WTC11 (cell line): ENCODE results near the gene NRXN2. TPM values are rescaled to one million over a fixed set of nuclear protein-coding genes. Genes with fewer than 3 reads are reported as not detected.

ENCODE experiments used
- ATAC-seq: fragments of 200-7000 bp; cut with Tn5 transposase; 2 replicates; pipeline ENCODE4 v1.10.0; 2021; ENCODE audit warnings: mild to moderate bottlenecking, moderate library complexity
- CTCF ChIA-PET: fragments of 300-600 bp; sonication (Branson Sonifier 250); formaldehyde crosslinking; loops from one replicate; lab custom pipeline; 2021; ENCODE audit warnings: antibody characterized with exemption; lab: Charles Lee
- POLR2A ChIA-PET: fragments of 350-600 bp; sonication (Branson Sonifier 250); formaldehyde crosslinking; loops from one replicate; lab custom pipeline; 2021; ENCODE audit warnings: antibody characterized with exemption; lab: Charles Lee
- DNase-seq: peaks from one replicate; pipeline ENCODE4 v3.0.0; 2021; ENCODE audit warnings: low spot score
- H3K27ac Mint-ChIP-seq: 2 replicates; pipeline ENCODE4 v1.8.0; 2021; ENCODE audit warnings: mixed read lengths
- H3K27me3 Mint-ChIP-seq: 2 replicates; pipeline ENCODE4 v1.8.0; 2021; ENCODE audit warnings: low read depth, mild to moderate bottlenecking, moderate library complexity, mixed read lengths
- H3K36me3 Mint-ChIP-seq: 2 replicates; pipeline ENCODE4 v1.8.0; 2021; ENCODE audit warnings: mixed read lengths
- H3K4me1 Mint-ChIP-seq: 2 replicates; pipeline ENCODE4 v1.8.0; 2022; ENCODE audit warnings: mixed read lengths
- H3K4me3 Mint-ChIP-seq: 2 replicates; pipeline ENCODE4 v1.8.0; 2021; ENCODE audit warnings: mild to moderate bottlenecking, moderate library complexity, mixed read lengths
- H3K9me3 Mint-ChIP-seq: 2 replicates; pipeline ENCODE4 v1.8.0; 2021; ENCODE audit warnings: mixed read lengths
- CREM ChIP-seq: sonication (generic); formaldehyde crosslinking; IDR thresholded peaks from 2 replicates; pipeline ENCODE4 v1.8.1; 2022; ENCODE audit warnings: mild to moderate bottlenecking, missing genetic modification reagents, moderate library complexity
- EMX1 ChIP-seq: fragments of 250-450 bp; sonication (Bioruptor Pico); IDR thresholded peaks from 2 replicates; pipeline ENCODE4 v1.8.0; 2021; ENCODE audit warnings: mild to moderate bottlenecking
- ESRRA ChIP-seq: sonication (generic); formaldehyde crosslinking; IDR thresholded peaks from 2 replicates; pipeline ENCODE4 v1.8.1; 2022; ENCODE audit warnings: mild to moderate bottlenecking, missing genetic modification reagents, borderline replicate concordance
- FOXK1 ChIP-seq: sonication (generic); formaldehyde crosslinking; IDR thresholded peaks from 2 replicates; pipeline ENCODE4 v1.8.0; 2022; ENCODE audit warnings: mild to moderate bottlenecking, moderate library complexity, missing genetic modification reagents
- FOXP1 ChIP-seq: sonication (generic); formaldehyde crosslinking; IDR thresholded peaks from 2 replicates; pipeline ENCODE4 v1.8.0; 2022; ENCODE audit warnings: missing genetic modification reagents, mild to moderate bottlenecking, moderate library complexity, borderline replicate concordance
- MXD4 ChIP-seq: fragments of 250-450 bp; sonication (Bioruptor Pico); IDR thresholded peaks from 2 replicates; pipeline ENCODE4 v1.8.0; 2021; ENCODE audit warnings: mild to moderate bottlenecking, moderate library complexity, borderline replicate concordance
- NR2C2 ChIP-seq: sonication (generic); formaldehyde crosslinking; IDR thresholded peaks from 2 replicates; pipeline ENCODE4 v1.8.0; 2022; ENCODE audit warnings: mild to moderate bottlenecking, missing genetic modification reagents
- NR3C1 ChIP-seq: sonication (generic); formaldehyde crosslinking; conservative IDR thresholded peaks from 2 replicates; pipeline ENCODE4 v1.8.1; 2023; ENCODE audit warnings: low read depth, mild to moderate bottlenecking, missing genetic modification reagents
- PRRX2 ChIP-seq: fragments of 250-450 bp; sonication (Bioruptor Pico); IDR thresholded peaks from 2 replicates; pipeline ENCODE4 v1.8.0; 2021; ENCODE audit warnings: mild to moderate bottlenecking
- SMAD4 ChIP-seq: sonication (generic); formaldehyde crosslinking; IDR thresholded peaks from 2 replicates; pipeline ENCODE4 v1.8.0; 2022; ENCODE audit warnings: mild to moderate bottlenecking, missing genetic modification reagents
- TEAD4 ChIP-seq: sonication (generic); formaldehyde crosslinking; IDR thresholded peaks from 2 replicates; pipeline ENCODE4 v1.8.0; 2022; ENCODE audit warnings: mild to moderate bottlenecking, missing genetic modification reagents
- ZNF121 ChIP-seq: sonication (generic); formaldehyde crosslinking; IDR thresholded peaks from 2 replicates; pipeline ENCODE4 v1.8.0; 2023; ENCODE audit warnings: missing genetic modification reagents
- ZNF138 ChIP-seq: sonication (generic); formaldehyde crosslinking; conservative IDR thresholded peaks from 2 replicates; pipeline ENCODE4 v1.8.1; 2022; ENCODE audit warnings: mild to moderate bottlenecking, moderate library complexity, missing genetic modification reagents
- ZNF219 ChIP-seq: sonication (generic); formaldehyde crosslinking; IDR thresholded peaks from 2 replicates; pipeline ENCODE4 v1.8.0; 2023; ENCODE audit warnings: missing genetic modification reagents, mild to moderate bottlenecking, borderline replicate concordance
- total RNA-seq: library from RNA; stranded (reverse); gene quantifications from 3 replicates; pipeline ENCODE4 v1.2.3, GENCODE V29; 2021
- TF ChIP-seq, protein P1 (sequence below): sonication (generic); formaldehyde crosslinking; IDR thresholded peaks from 2 replicates; pipeline ENCODE4 v1.8.0; 2022; ENCODE audit warnings: missing genetic modification reagents
- TF ChIP-seq, protein P2 (sequence below): sonication (generic); formaldehyde crosslinking; IDR thresholded peaks from 2 replicates; pipeline ENCODE4 v1.8.1; 2022; ENCODE audit warnings: mild to moderate bottlenecking, missing genetic modification reagents, moderate library complexity, borderline replicate concordance
- TF ChIP-seq, protein P3 (sequence below): sonication (generic); formaldehyde crosslinking; IDR thresholded peaks from 2 replicates; pipeline ENCODE4 v1.8.1; 2022; ENCODE audit warnings: low read depth, mild to moderate bottlenecking, moderate library complexity, missing genetic modification reagents, borderline replicate concordance
- TF ChIP-seq, protein P4 (sequence below): fragments of 250-450 bp; sonication (Bioruptor Pico); IDR thresholded peaks from 2 replicates; pipeline ENCODE4 v1.9.0; 2021; ENCODE audit warnings: mild to moderate bottlenecking, borderline replicate concordance
- TF ChIP-seq, protein P5 (sequence below): sonication (generic); formaldehyde crosslinking; IDR thresholded peaks from 2 replicates; pipeline ENCODE4 v1.8.0; 2023; ENCODE audit warnings: missing genetic modification reagents
- TF ChIP-seq, protein P6 (sequence below): sonication (generic); formaldehyde crosslinking; IDR thresholded peaks from 2 replicates; pipeline ENCODE4 v1.8.0; 2023; ENCODE audit warnings: mild to moderate bottlenecking, missing genetic modification reagents

NRXN2 gene
- total RNA-seq, 1 experiment from 2014 or later = 8.6 TPM

DNA sequence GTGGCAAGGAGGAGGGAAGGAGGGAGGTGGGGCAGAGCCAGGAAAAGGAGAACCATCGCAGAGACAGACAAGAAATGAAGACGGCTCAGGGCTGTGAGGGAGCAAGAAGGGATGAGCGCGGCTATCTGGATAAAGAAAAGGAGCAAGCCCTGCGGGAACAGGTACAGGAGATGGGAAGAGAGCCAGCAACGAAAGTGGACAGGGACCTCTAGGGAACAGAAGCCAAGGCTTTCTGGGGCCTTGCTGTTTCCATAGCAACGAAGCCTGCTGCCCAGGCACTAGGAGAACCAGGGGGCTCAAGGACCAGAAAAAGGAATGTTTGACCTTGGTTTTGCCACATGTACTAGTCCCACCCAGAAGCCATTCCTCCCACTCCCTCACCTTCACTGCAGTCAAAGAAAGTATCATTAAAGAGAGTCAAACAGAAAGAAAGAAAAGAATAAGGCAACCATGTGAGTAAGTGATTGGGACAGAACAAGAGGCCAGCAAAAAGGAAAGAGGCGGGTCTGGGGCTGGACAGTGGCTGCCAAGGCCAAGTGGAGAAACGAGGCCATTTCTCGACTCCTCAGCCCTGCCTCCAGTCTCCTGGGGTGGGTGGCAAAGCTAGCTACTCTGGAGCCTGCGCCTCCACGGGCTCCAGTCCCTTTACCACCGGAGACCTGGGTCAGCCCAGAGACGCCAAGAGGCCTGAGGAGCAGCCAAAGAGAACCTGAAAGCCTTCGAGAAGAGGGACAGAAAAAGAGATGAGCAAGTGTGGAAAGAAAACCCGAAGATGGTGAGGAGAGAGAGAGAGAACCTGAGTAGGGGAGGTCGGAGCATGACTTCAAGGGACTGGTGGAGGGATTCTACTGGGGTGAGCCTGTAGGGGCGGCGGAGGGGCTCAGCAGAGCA is 35.1 kb downstream of the NRXN2 start:
- H3K36me3 Mint-ChIP-seq = no peaks in the 10 kb centered on the region
- no peak for DNase-seq
- no peaks in the 10 kb centered on the region for H3K9me3 Mint-ChIP-seq
- peak overlapping the region; percentile 87 for H3K4me3 Mint-ChIP-seq
- POLR2A ChIA-PET = interaction anchor here (0.5 to 0.9 kb wide), 2 partner anchors 28 to 79 kb away, joined by 3 to 5 read pairs; no protein-coding TSS in a partner anchor
- peaks cover 38% of the 10 kb centered on the region for H3K27me3 Mint-ChIP-seq
- peaks cover 21% of the 10 kb centered on the region for H3K4me1 Mint-ChIP-seq
- CTCF ChIA-PET = interaction anchor here (0.7 to 2.4 kb wide), 59 partner anchors 8 to 950 kb away, joined by 3 to 76 read pairs (median 6); partner anchors contain the start of genes MAP4K2, MEN1, NRXN2 and PLCB3
- ATAC-seq = peak; percentile 94
- TF ChIP-seq ESRRA = no peak
- TF ChIP-seq, protein P1, sequence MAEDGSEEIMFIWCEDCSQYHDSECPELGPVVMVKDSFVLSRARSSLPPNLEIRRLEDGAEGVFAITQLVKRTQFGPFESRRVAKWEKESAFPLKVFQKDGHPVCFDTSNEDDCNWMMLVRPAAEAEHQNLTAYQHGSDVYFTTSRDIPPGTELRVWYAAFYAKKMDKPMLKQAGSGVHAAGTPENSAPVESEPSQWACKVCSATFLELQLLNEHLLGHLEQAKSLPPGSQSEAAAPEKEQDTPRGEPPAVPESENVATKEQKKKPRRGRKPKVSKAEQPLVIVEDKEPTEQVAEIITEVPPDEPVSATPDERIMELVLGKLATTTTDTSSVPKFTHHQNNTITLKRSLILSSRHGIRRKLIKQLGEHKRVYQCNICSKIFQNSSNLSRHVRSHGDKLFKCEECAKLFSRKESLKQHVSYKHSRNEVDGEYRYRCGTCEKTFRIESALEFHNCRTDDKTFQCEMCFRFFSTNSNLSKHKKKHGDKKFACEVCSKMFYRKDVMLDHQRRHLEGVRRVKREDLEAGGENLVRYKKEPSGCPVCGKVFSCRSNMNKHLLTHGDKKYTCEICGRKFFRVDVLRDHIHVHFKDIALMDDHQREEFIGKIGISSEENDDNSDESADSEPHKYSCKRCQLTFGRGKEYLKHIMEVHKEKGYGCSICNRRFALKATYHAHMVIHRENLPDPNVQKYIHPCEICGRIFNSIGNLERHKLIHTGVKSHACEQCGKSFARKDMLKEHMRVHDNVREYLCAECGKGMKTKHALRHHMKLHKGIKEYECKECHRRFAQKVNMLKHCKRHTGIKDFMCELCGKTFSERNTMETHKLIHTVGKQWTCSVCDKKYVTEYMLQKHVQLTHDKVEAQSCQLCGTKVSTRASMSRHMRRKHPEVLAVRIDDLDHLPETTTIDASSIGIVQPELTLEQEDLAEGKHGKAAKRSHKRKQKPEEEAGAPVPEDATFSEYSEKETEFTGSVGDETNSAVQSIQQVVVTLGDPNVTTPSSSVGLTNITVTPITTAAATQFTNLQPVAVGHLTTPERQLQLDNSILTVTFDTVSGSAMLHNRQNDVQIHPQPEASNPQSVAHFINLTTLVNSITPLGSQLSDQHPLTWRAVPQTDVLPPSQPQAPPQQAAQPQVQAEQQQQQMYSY (CRISPR knock-in tag) = no peak
- TF ChIP-seq MXD4 (CRISPR knock-in tag) = no peak
- TF ChIP-seq, protein P2, sequence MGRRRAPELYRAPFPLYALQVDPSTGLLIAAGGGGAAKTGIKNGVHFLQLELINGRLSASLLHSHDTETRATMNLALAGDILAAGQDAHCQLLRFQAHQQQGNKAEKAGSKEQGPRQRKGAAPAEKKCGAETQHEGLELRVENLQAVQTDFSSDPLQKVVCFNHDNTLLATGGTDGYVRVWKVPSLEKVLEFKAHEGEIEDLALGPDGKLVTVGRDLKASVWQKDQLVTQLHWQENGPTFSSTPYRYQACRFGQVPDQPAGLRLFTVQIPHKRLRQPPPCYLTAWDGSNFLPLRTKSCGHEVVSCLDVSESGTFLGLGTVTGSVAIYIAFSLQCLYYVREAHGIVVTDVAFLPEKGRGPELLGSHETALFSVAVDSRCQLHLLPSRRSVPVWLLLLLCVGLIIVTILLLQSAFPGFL (CRISPR knock-in tag) = no peak
- TF ChIP-seq PRRX2 (CRISPR knock-in tag) = no peak
- TF ChIP-seq, protein P3, sequence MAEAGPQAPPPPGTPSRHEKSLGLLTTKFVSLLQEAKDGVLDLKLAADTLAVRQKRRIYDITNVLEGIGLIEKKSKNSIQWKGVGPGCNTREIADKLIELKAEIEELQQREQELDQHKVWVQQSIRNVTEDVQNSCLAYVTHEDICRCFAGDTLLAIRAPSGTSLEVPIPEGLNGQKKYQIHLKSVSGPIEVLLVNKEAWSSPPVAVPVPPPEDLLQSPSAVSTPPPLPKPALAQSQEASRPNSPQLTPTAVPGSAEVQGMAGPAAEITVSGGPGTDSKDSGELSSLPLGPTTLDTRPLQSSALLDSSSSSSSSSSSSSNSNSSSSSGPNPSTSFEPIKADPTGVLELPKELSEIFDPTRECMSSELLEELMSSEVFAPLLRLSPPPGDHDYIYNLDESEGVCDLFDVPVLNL = no peak
- TF ChIP-seq, protein P4, sequence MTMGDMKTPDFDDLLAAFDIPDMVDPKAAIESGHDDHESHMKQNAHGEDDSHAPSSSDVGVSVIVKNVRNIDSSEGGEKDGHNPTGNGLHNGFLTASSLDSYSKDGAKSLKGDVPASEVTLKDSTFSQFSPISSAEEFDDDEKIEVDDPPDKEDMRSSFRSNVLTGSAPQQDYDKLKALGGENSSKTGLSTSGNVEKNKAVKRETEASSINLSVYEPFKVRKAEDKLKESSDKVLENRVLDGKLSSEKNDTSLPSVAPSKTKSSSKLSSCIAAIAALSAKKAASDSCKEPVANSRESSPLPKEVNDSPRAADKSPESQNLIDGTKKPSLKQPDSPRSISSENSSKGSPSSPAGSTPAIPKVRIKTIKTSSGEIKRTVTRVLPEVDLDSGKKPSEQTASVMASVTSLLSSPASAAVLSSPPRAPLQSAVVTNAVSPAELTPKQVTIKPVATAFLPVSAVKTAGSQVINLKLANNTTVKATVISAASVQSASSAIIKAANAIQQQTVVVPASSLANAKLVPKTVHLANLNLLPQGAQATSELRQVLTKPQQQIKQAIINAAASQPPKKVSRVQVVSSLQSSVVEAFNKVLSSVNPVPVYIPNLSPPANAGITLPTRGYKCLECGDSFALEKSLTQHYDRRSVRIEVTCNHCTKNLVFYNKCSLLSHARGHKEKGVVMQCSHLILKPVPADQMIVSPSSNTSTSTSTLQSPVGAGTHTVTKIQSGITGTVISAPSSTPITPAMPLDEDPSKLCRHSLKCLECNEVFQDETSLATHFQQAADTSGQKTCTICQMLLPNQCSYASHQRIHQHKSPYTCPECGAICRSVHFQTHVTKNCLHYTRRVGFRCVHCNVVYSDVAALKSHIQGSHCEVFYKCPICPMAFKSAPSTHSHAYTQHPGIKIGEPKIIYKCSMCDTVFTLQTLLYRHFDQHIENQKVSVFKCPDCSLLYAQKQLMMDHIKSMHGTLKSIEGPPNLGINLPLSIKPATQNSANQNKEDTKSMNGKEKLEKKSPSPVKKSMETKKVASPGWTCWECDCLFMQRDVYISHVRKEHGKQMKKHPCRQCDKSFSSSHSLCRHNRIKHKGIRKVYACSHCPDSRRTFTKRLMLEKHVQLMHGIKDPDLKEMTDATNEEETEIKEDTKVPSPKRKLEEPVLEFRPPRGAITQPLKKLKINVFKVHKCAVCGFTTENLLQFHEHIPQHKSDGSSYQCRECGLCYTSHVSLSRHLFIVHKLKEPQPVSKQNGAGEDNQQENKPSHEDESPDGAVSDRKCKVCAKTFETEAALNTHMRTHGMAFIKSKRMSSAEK (CRISPR knock-in tag) = no peak
- no peak for TF ChIP-seq EMX1
- TF ChIP-seq FOXK1 (CRISPR knock-in tag) = no peak
- no peak for TF ChIP-seq ZNF219 (CRISPR knock-in tag)
- no peak for TF ChIP-seq CREM (CRISPR knock-in tag)
- TF ChIP-seq, protein P5, sequence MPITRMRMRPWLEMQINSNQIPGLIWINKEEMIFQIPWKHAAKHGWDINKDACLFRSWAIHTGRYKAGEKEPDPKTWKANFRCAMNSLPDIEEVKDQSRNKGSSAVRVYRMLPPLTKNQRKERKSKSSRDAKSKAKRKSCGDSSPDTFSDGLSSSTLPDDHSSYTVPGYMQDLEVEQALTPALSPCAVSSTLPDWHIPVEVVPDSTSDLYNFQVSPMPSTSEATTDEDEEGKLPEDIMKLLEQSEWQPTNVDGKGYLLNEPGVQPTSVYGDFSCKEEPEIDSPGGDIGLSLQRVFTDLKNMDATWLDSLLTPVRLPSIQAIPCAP (CRISPR knock-in tag) = no peak
- TF ChIP-seq, protein P6, sequence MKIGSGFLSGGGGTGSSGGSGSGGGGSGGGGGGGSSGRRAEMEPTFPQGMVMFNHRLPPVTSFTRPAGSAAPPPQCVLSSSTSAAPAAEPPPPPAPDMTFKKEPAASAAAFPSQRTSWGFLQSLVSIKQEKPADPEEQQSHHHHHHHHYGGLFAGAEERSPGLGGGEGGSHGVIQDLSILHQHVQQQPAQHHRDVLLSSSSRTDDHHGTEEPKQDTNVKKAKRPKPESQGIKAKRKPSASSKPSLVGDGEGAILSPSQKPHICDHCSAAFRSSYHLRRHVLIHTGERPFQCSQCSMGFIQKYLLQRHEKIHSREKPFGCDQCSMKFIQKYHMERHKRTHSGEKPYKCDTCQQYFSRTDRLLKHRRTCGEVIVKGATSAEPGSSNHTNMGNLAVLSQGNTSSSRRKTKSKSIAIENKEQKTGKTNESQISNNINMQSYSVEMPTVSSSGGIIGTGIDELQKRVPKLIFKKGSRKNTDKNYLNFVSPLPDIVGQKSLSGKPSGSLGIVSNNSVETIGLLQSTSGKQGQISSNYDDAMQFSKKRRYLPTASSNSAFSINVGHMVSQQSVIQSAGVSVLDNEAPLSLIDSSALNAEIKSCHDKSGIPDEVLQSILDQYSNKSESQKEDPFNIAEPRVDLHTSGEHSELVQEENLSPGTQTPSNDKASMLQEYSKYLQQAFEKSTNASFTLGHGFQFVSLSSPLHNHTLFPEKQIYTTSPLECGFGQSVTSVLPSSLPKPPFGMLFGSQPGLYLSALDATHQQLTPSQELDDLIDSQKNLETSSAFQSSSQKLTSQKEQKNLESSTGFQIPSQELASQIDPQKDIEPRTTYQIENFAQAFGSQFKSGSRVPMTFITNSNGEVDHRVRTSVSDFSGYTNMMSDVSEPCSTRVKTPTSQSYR (CRISPR knock-in tag) = no peak
- no peak for TF ChIP-seq ZNF138 (CRISPR knock-in tag)
- no peak for TF ChIP-seq SMAD4 (CRISPR knock-in tag)
- TF ChIP-seq NR2C2 (CRISPR knock-in tag) = no peak
- TF ChIP-seq NR3C1 (CRISPR knock-in tag) = no peak
- TF ChIP-seq FOXP1 (CRISPR knock-in tag) = no peak
- TF ChIP-seq ZNF121 (CRISPR knock-in tag) = no peak
- no peak for TF ChIP-seq TEAD4 (CRISPR knock-in tag)
- peak overlapping the region; percentile 16; the same call in 1 of the 2 replicates for H3K27ac Mint-ChIP-seq
